Stimulated activated CD4-positive, alpha-beta T cell treated with anti-CD3 and anti-CD28 coated beads, Interleukin-12 subunit alpha, Interleukin-12 subunit beta, amount 100 ng/mL, for 48 hours (primary cell): ENCODE results near the gene ST6GALNAC3.

Experiments used
- DNase-seq, 3 donors: peaks; one replicate each; pipeline ENCODE4 v3.0.0-alpha.2; 2020; ENCODE audit warnings: low read depth in 2 of 3, low spot score in 1 of 3

ST6GALNAC3 gene

GRCh38 chr1:76496871-76497270 lies 422.3 kb downstream of the ST6GALNAC3 start:
- no peak for DNase-seq

GRCh38 chr1:76500116-76500515 lies 425.6 kb downstream of the ST6GALNAC3 start:
- no peak for DNase-seq

- no peak for DNase-seq
Observed at GRCh38 chr1:76501136-76501535, 426.6 kb downstream of the ST6GALNAC3 start.

- DNase-seq = no peak
Observed at GRCh38 chr1:76501586-76502219, 427.2 kb downstream of the ST6GALNAC3 start.

GRCh38 chr1:76503100-76503499 lies 428.6 kb downstream of the ST6GALNAC3 start:
- DNase-seq = no peak

- no peak for DNase-seq
Observed at GRCh38 chr1:76503736-76504135, 429.2 kb downstream of the ST6GALNAC3 start.

- DNase-seq = no peak
Observed at GRCh38 chr1:76507376-76507775, 432.8 kb downstream of the ST6GALNAC3 start.

- DNase-seq = no peak
Observed at GRCh38 chr1:76508871-76509270, 434.3 kb downstream of the ST6GALNAC3 start.

GRCh38 chr1:76510672-76511557 lies 436.4 kb downstream of the ST6GALNAC3 start:
- no peak for DNase-seq

- DNase-seq = no peak
Observed at GRCh38 chr1:76511558-76512179, 437.1 kb downstream of the ST6GALNAC3 start.

GRCh38 chr1:76530953-76531352 lies 456.4 kb downstream of the ST6GALNAC3 start:
- no peak for DNase-seq

- no peak for DNase-seq
Observed at GRCh38 chr1:76541618-76542017, 467.1 kb downstream of the ST6GALNAC3 start.

- no peak for DNase-seq
Observed at GRCh38 chr1:76542359-76542758, 467.8 kb downstream of the ST6GALNAC3 start.

GRCh38 chr1:76543495-76543894 lies 468.9 kb downstream of the ST6GALNAC3 start:
- DNase-seq = no peak

GRCh38 chr1:76546354-76546933 lies 471.9 kb downstream of the ST6GALNAC3 start:
- DNase-seq = no peak

- no peak for DNase-seq
Observed at GRCh38 chr1:76547916-76548315, 473.4 kb downstream of the ST6GALNAC3 start.

GRCh38 chr1:76548513-76549100 lies 474.1 kb downstream of the ST6GALNAC3 start:
- no peak for DNase-seq

- no peak for DNase-seq
Observed at GRCh38 chr1:76554283-76554682, 479.7 kb downstream of the ST6GALNAC3 start.

GRCh38 chr1:76562292-76562691 lies 487.7 kb downstream of the ST6GALNAC3 start:
- DNase-seq = no peak

- no peak for DNase-seq
Observed at GRCh38 chr1:76568573-76569238, 494.2 kb downstream of the ST6GALNAC3 start.

- DNase-seq = no peak
Observed at GRCh38 chr1:76571248-76571647, 496.7 kb downstream of the ST6GALNAC3 start.
